Measurements from ENCODE around the gene CACNG5. TPM values are rescaled to one million over a fixed set of nuclear protein-coding genes. Genes with fewer than 3 reads are reported as not detected.

The CACNG5 gene
- total and polyA plus RNA-seq, 12 donors: not detected

- no peak for ATAC-seq
- intact Hi-C loops (cut with DNase I): no loop called here
- H3K36me3 ChIP-seq: peaks cover 0 to 8% (median 0%) of the 10 kb centered on the region in 9 donors
- TF ChIP-seq CTCF (IDR thresholded peaks at IDR 0.05): no peak
- H3K27ac ChIP-seq: no peak overlapping the region
- H3K27me3 ChIP-seq: no peaks in the 10 kb centered on the region
- 91 to 92% methylated on average over 3 of the region's 3 CpGs for WGBS, 2 donors
- H3K4me1 ChIP-seq: peaks cover 0 to 13% (median 0%) of the 10 kb centered on the region in 9 donors
- DNase-seq: no peak
- H3K9me3 ChIP-seq: no peaks in the 10 kb centered on the region
- H3K4me3 ChIP-seq: no peak overlapping the region
Observed at GRCh38 chr17:66795486-66795885, 39.4 kb upstream of the CACNG5 start.

- Histone ChIP-seq H3K36me3 (peaks cover 0 to 6% (median 0%) of the 10 kb centered on the region in 9 donors), H3K27me3 (no peaks in the 10 kb centered on the region), H3K9me3 (no peaks in the 10 kb centered on the region), H3K4me3 (no peak overlapping the region), H3K4me1 (no peaks in the 10 kb centered on the region), H3K27ac (peak overlapping the region in 1 of 10 donors; percentile 64)
- TF ChIP-seq CTCF (IDR thresholded peaks at IDR 0.05): no peak
- DNase-seq (no peak), ATAC-seq (peak in 3 of 8 donors; percentile 39 to 53 (median 46))
- 80 to 86% methylated on average over 10 of the region's 10 CpGs for WGBS, 2 donors
- intact Hi-C loops (cut with DNase I): no loop called here
Observed at GRCh38 chr17:66799849-66800537, 34.9 kb upstream of the CACNG5 start.

- H3K27me3 ChIP-seq: no peaks in the 10 kb centered on the region
- WGBS, 2 donors: 80 to 81% methylated on average over 19 of the region's 19 CpGs
- intact Hi-C loops (cut with DNase I): no loop called here
- no peak for TF ChIP-seq CTCF (IDR thresholded peaks at IDR 0.05)
- no peaks in the 10 kb centered on the region for H3K4me1 ChIP-seq
- H3K9me3 ChIP-seq: no peaks in the 10 kb centered on the region
- H3K36me3 ChIP-seq: peaks cover 0 to 5% (median 0%) of the 10 kb centered on the region in 9 donors
- H3K27ac ChIP-seq: no peak overlapping the region
- H3K4me3 ChIP-seq: no peak overlapping the region
- DNase-seq: no peak
- ATAC-seq: no peak
Observed at GRCh38 chr17:66803474-66803951, 31.4 kb upstream of the CACNG5 start.

GRCh38 chr17:66805567-66805966, 29.4 kb upstream of the CACNG5 start:
- ATAC-seq (no peak), DNase-seq (no peak)
- no peak for TF ChIP-seq CTCF (IDR thresholded peaks at IDR 0.05)
- WGBS, 2 donors: 68 to 74% methylated on average over 10 of the region's 10 CpGs
- Histone ChIP-seq H3K27me3 (no peaks in the 10 kb centered on the region), H3K4me3 (no peak overlapping the region), H3K9me3 (no peaks in the 10 kb centered on the region), H3K36me3 (peaks cover 0 to 5% (median 0%) of the 10 kb centered on the region in 9 donors), H3K27ac (no peak overlapping the region), H3K4me1 (no peaks in the 10 kb centered on the region)
- intact Hi-C loops (cut with DNase I): no loop called here
